Endothelial cell of umbilical vein (primary cell): Measurements from ENCODE around the gene RAMACL. TPM values are rescaled to one million over a fixed set of nuclear protein-coding genes. Genes with fewer than 3 reads are reported as not detected.

Experiments used
- Bru-seq: library from RNA; stranded (reverse); fragments of 400-500 nt; gene quantifications from one replicate; lab custom pipeline; 2021; lab: Mats Ljungman, UMichigan
- BruChase-seq, 2 experiments: library from RNA; stranded (reverse); fragments of 400-500 nt; gene quantifications; one replicate each; lab custom pipeline; 2021; lab: Mats Ljungman, UMichigan
- BruUV-seq: library from RNA; stranded (reverse); fragments of 400-500 nt; replicated peaks from 2 replicates; lab custom pipeline; 2021; lab: Mats Ljungman, UMichigan
- CTCF ChIA-PET: fragments of 300-600, 350-600 bp; sonication (Branson Sonifier 250); formaldehyde crosslinking; loops from one replicate; lab custom pipeline; 2021; ENCODE audit warnings: antibody characterized with exemption, inconsistent platforms; lab: Charles Lee
- POLR2A ChIA-PET: fragments of 300-600, 350-600 bp; sonication (Branson Sonifier 250); formaldehyde crosslinking; loops from one replicate; lab custom pipeline; 2021; ENCODE audit warnings: antibody characterized with exemption, inconsistent platforms; lab: Charles Lee
- DNase-seq: peaks from one replicate; pipeline ENCODE4 v3.0.0-alpha.2; 2011; ENCODE audit warnings: low read depth, low spot score
- FAIRE-seq: peaks from 2 replicates; lab custom pipeline; 2011; peaks lifted over from hg19 to GRCh38; lab: Jason Lieb, UNC
- H2AFZ ChIP-seq: 2 replicates; pipeline ENCODE4 v1.6.0; 2012; ENCODE audit warnings: low read depth, low read length, control low read depth, inconsistent platforms
- H3K27ac ChIP-seq: 2 replicates; pipeline ENCODE4 v1.5.1; 2011; ENCODE audit warnings: low read depth, mild to moderate bottlenecking, control low read depth, low read length, moderate library complexity; ENCODE audit not compliant: insufficient read depth
- H3K27me3 ChIP-seq, 2 experiments: 2 replicates each; pipeline versions ENCODE4 v1.6.0 to v1.6.1; 2011; ENCODE audit warnings: low read length in 2 of 2, mixed read lengths in 1 of 2; ENCODE audit not compliant: control insufficient read depth in 2 of 2, insufficient read depth in 2 of 2
- H3K36me3 ChIP-seq, 2 experiments: 2 replicates in 1 of 2; 3 replicates in 1 of 2; pipeline ENCODE4 v1.5.1; 2011; ENCODE audit warnings: low read length in 2 of 2, mild to moderate bottlenecking in 1 of 2, moderate library complexity in 1 of 2; ENCODE audit not compliant: control insufficient read depth in 2 of 2, insufficient read depth in 2 of 2; ENCODE audit errors: extremely low read depth in 1 of 2
- H3K4me1 ChIP-seq: 3 replicates; pipeline ENCODE4 v1.5.1; 2011; ENCODE audit warnings: mild to moderate bottlenecking, low read length; ENCODE audit not compliant: control insufficient read depth, insufficient read depth; ENCODE audit errors: extremely low read depth
- H3K4me2 ChIP-seq: 2 replicates; pipeline ENCODE4 v1.6.1; 2011; ENCODE audit warnings: low read length, control low read depth, mixed read lengths; ENCODE audit not compliant: insufficient read depth
- H3K4me3 ChIP-seq, 3 experiments: fragments of 200-600 bp in 1 of 3; sonication (generic), shearing (Covaris generic) in 1 of 3; replicated peaks in 1 of 3; 2 replicates each; pipeline ENCODE4 v1.5.1; 2011 to 2016; ENCODE audit warnings: control low read depth in 3 of 3, low read length in 3 of 3, mild to moderate bottlenecking in 2 of 3, inconsistent platforms in 1 of 3, low read depth in 1 of 3, moderate library complexity in 1 of 3; ENCODE audit not compliant: insufficient read depth in 1 of 3
- H3K79me2 ChIP-seq: 2 replicates; pipeline ENCODE4 v1.6.0; 2012; ENCODE audit warnings: low read length, inconsistent platforms; ENCODE audit not compliant: control insufficient read depth, insufficient read depth
- H3K9ac ChIP-seq: replicated peaks from 2 replicates; pipeline ENCODE3; 2011; ENCODE audit warnings: low read length, control low read depth; ENCODE audit not compliant: insufficient read depth; ENCODE audit errors: extremely low read depth
- H3K9me1 ChIP-seq: replicated peaks from 3 replicates; pipeline ENCODE4 v1.6.0; 2011; ENCODE audit warnings: mild to moderate bottlenecking, low read length; ENCODE audit not compliant: control insufficient read depth, insufficient read depth; ENCODE audit errors: extremely low read depth
- H3K9me3 ChIP-seq: replicated peaks from 2 replicates; pipeline ENCODE4 v1.5.1; 2012; ENCODE audit warnings: low read length, inconsistent platforms; ENCODE audit not compliant: control insufficient read depth, insufficient read depth
- H4K20me1 ChIP-seq: replicated peaks from 2 replicates; pipeline ENCODE3; 2011; ENCODE audit warnings: mild to moderate bottlenecking, low read length; ENCODE audit not compliant: control insufficient read depth, insufficient read depth; ENCODE audit errors: extremely low read depth
- EZH2 ChIP-seq: IDR thresholded peaks from 2 replicates; pipeline ENCODE4 v1.6.1; 2012; ENCODE audit warnings: borderline replicate concordance, low read depth, mild to moderate bottlenecking, moderate library complexity, low read length, inconsistent platforms; ENCODE audit not compliant: severe bottlenecking
- FOS ChIP-seq: IDR thresholded peaks from 2 replicates; pipeline ENCODE4 v1.6.1; 2011; ENCODE audit warnings: mild to moderate bottlenecking, low read length, moderate library complexity, borderline replicate concordance; ENCODE audit not compliant: insufficient read depth
- GATA2 ChIP-seq: IDR thresholded peaks from 2 replicates; pipeline ENCODE4 v1.7.0; 2011; ENCODE audit warnings: low read depth, mild to moderate bottlenecking, moderate library complexity, mixed read lengths, low read length; ENCODE audit not compliant: insufficient read length, insufficient read depth
- JUN ChIP-seq: IDR thresholded peaks from 2 replicates; pipeline ENCODE4 v1.6.1; 2011; ENCODE audit warnings: borderline replicate concordance, low read depth; ENCODE audit not compliant: insufficient read length, insufficient read depth
- MYC ChIP-seq: IDR thresholded peaks from one replicate; pipeline ENCODE4 v1.6.1; 2011; ENCODE audit warnings: mild to moderate bottlenecking, low read depth, low read length
- POLR2A ChIP-seq: IDR thresholded peaks from 2 replicates; pipeline ENCODE4 v1.6.1; 2012; ENCODE audit warnings: low read depth, mild to moderate bottlenecking, control low read depth, low read length
- POLR2AphosphoS5 ChIP-seq: IDR thresholded peaks from 2 replicates; pipeline ENCODE4 v1.6.1; 2012; ENCODE audit warnings: low read depth, mild to moderate bottlenecking, control low read depth, low read length, moderate library complexity; ENCODE audit not compliant: insufficient read depth
- dilution Hi-C: fragments of 300-500 bp; cut with MboI; formaldehyde crosslinking; loops from one replicate; pipeline ENCODE4 v1.15.0; 2019; ENCODE audit warnings: low sequenced_read_pairs; ENCODE audit not compliant: extremely low pct_ligation_motif_present
- intact Hi-C: fragments of 100-400 bp; cut with micrococcal nuclease; formaldehyde crosslinking; loops from one replicate; pipeline ENCODE4 v1.10.0; 2022
- long read RNA-seq: library from polyadenylated mRNA; stranded (forward); transcript quantifications from one replicate; pipeline ENCODE4 v2.0.0, GENCODE V29; 2021
- polyA minus RNA-seq, 3 experiments: library from RNA; depleted of rRNA, polyadenylated mRNA; stranded (reverse); fragments of >200 nt; gene quantifications; 1 replicate in 1 of 3; 2 replicates in 2 of 3; pipeline ENCODE4 v1.2.3, GENCODE V29; 2011
- polyA plus RNA-seq, 4 experiments: library from polyadenylated mRNA; depleted of rRNA in 3 of 4; stranded (reverse) in 3 of 4; unstranded in 1 of 4; fragments of >200 nt; gene quantifications; 2 replicates each; pipeline versions ENCODE4 v1.2.1 to v1.2.3, GENCODE V29; 2011 to 2012; ENCODE audit warnings: missing spikeins in 1 of 4
- total RNA-seq: library from RNA; stranded (reverse); gene quantifications from 2 replicates; pipeline ENCODE4 v1.2.3, GENCODE V29; 2021
- TF ChIP-seq, protein P1 (sequence below): IDR thresholded peaks from 2 replicates; pipeline ENCODE4 v1.6.1; 2011; ENCODE audit not compliant: insufficient read depth, insufficient read length
- TF ChIP-seq, protein P2 (sequence below), 2 donors: IDR thresholded peaks; 1 replicate in 1 of 2; 2 replicates in 1 of 2; pipeline ENCODE4 v1.5.1; 2011; ENCODE audit warnings: low read length in 2 of 2, mild to moderate bottlenecking in 2 of 2, moderate library complexity in 2 of 2, control low read depth in 1 of 2, inconsistent platforms in 1 of 2, low read depth in 1 of 2; ENCODE audit not compliant: insufficient read depth in 1 of 2; ENCODE audit errors: extremely low read depth in 1 of 2

Gene RAMACL
- 4.0 and 5.3 TPM in 2 replicates for total RNA-seq
- polyA plus RNA-seq = 0.17 and 0.25 TPM in 2 replicates
- polyA plus RNA-seq (2011; cell fraction: cytosol; rRNA removed) = 0.14 and 0.17 TPM in 2 replicates
- 3.7 and 4.7 TPM in 2 replicates for polyA plus RNA-seq (2011; cell fraction: nucleus; rRNA removed)
- 0.40 and 0.90 TPM in 2 replicates for polyA plus RNA-seq (2012)
- polyA minus RNA-seq = 9.8 and 10.3 TPM in 2 replicates
- polyA minus RNA-seq (2011; cell fraction: cytosol; rRNA and poly(A)+ RNA removed) = 1.8 TPM
- polyA minus RNA-seq (2011; cell fraction: nucleus; rRNA and poly(A)+ RNA removed) = 22.9 and 26.7 TPM in 2 replicates
- percentile 83 among the genes with signal in this experiment for Bru-seq, nascent RNA
- percentile 67 among the genes with signal in this experiment for BruChase-seq, experiment 1, labeled RNA remaining after a 6-hour chase
- percentile 81 among the genes with signal in this experiment for BruChase-seq, experiment 2, labeled RNA remaining after a 2-hour chase
- long read RNA-seq, partial matches to known transcripts = 0 of 3 reads
- long read RNA-seq, other reads (novel, unspliced or antisense) = 0 of 3 reads

DNA sequence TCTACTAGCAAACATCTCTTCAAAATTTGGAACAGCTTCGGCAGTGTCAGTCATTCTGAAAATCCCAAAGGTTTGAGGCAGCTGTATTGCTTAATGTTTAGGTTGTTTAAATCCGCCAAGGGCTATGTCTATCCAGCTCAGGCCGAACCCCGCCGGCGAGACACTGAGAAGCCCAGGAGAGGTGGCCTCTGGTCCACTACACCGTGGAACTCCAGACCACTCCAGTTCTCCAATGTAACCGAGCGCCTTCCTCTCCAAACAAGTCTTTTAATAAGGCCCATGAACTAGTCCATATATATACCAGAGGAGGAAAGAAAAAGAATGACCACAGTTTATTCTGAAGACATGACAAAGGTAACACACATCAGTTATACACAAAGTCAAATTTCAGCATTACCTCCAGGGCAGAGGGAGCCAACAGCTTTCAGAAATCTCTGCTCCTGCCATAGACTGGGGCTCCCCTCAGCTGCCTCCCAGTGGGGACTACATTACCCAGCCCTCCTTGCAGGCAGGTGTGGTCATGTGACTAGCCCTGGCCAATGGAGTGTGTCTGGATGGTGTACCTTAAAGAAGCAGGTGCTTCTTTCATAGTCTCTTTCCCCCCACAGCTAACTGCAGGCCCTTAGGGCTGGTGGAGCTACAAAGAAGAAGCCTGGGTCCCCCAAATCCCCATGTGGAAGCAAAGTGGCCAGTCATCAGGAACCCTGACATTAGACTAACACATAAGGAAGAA is at the start of gene RAMACL:
Gene RAMACL, minus strand, starts transcription at position 255 of the 733 bp plus-strand sequence. Its CDS starts 201 bp downstream, at position 54.
- Histone ChIP-seq H3K27ac (no peak within 1 kb of the TSS), H2AFZ (no peak within 1 kb of the TSS), H3K9me1 (no peaks in the 10 kb centered on the region), H3K4me2 (no peak within 1 kb of the TSS), H3K4me3 (no peak within 1 kb of the TSS), H3K9me3 (no peaks in the 10 kb centered on the region), H3K4me1 (peaks cover 34% of the 10 kb centered on the region), H3K79me2 (peaks cover 11% of the 10 kb centered on the region), H4K20me1 (no peaks in the 10 kb centered on the region), H3K27me3 (no peaks in the 10 kb centered on the region), H3K9ac (no peak within 1 kb of the TSS), H3K36me3 (no peaks in the 10 kb centered on the region)
- intact Hi-C loops = loop anchor here (5.0 kb wide), 1 partner anchor 41 kb away; the partner anchor contains the start of gene RPS6KA2
- POLR2A ChIA-PET = no interaction called here
- dilution Hi-C loops = no loop called here
- DNase-seq (no peak), FAIRE-seq (no peak)
- CTCF ChIA-PET = interaction anchor here (1.4 kb wide), 1 partner anchor 14 kb away, joined by 4 read pairs; no protein-coding TSS in a partner anchor
- no peak for TF ChIP-seq MYC
- no peak for TF ChIP-seq FOS
- no peak for TF ChIP-seq POLR2AphosphoS5
- TF ChIP-seq, protein P1, sequence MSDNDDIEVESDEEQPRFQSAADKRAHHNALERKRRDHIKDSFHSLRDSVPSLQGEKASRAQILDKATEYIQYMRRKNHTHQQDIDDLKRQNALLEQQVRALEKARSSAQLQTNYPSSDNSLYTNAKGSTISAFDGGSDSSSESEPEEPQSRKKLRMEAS = no peak
- TF ChIP-seq JUN = no peak
- TF ChIP-seq, protein P2, sequence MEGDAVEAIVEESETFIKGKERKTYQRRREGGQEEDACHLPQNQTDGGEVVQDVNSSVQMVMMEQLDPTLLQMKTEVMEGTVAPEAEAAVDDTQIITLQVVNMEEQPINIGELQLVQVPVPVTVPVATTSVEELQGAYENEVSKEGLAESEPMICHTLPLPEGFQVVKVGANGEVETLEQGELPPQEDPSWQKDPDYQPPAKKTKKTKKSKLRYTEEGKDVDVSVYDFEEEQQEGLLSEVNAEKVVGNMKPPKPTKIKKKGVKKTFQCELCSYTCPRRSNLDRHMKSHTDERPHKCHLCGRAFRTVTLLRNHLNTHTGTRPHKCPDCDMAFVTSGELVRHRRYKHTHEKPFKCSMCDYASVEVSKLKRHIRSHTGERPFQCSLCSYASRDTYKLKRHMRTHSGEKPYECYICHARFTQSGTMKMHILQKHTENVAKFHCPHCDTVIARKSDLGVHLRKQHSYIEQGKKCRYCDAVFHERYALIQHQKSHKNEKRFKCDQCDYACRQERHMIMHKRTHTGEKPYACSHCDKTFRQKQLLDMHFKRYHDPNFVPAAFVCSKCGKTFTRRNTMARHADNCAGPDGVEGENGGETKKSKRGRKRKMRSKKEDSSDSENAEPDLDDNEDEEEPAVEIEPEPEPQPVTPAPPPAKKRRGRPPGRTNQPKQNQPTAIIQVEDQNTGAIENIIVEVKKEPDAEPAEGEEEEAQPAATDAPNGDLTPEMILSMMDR (IDR thresholded peaks at IDR 0.05; ENCODE audit: extremely low read depth in 1 of 2, insufficient read depth in 1 of 2, low read depth in 1 of 2, low read length in 2 of 2) = no peak
- no peak for TF ChIP-seq EZH2
- TF ChIP-seq POLR2A = no peak
- TF ChIP-seq GATA2 = no peak
- no TSS peak for BruUV-seq
